ENCODE measurements around the gene PTPRCAP.
A peak's percentile ranks its signal among the peaks of the same experiment; 100 is the strongest.

GRCh38 chr11:67468759-67469507 lies 31.5 kb upstream of the PTPRCAP start, which contains the start of gene TMEM134:
- TF ChIP-seq CTCF (IDR thresholded peaks at IDR 0.05) (peak; percentile 24 to 61 (median 41)), EP300 (IDR thresholded peaks at IDR 0.05; ENCODE audit: low read depth) (no peak)

Data from transverse colon (tissue), 3 donors.